K562 (cell line): ENCODE data around the gene STEAP3. TPM values are rescaled to one million over a fixed set of nuclear protein-coding genes. Genes with fewer than 3 reads are reported as not detected.

Experiments used
- ATAC-seq: fragments of 200-7000 bp; cut with Tn5 transposase; 3 replicates; pipeline ENCODE4 v1.9.1; 2020; ENCODE audit warnings: moderate library complexity
- BruUV-seq: library from RNA; stranded (reverse); fragments of 400-500 nt; replicated peaks from 2 replicates; lab custom pipeline; 2021; lab: Mats Ljungman, UMichigan
- CTCF ChIA-PET: fragments of 300-600 bp; formaldehyde crosslinking; extraction: SDS; loops from one replicate; lab custom pipeline; 2021; ENCODE audit warnings: low intra/inter-chr PET ratio; lab: Yijun Ruan, JAX
- POLR2A ChIA-PET: fragments of 300-600, 350-650 bp; sonication (Branson Sonifier 250); formaldehyde crosslinking; extraction: SDS; loops from one replicate; lab custom pipeline; 2021; ENCODE audit warnings: antibody characterized with exemption, inconsistent platforms; lab: Yijun Ruan, JAX
- DNase-seq, 4 experiments: peaks; one replicate each; pipeline versions ENCODE4 v3.0.0 to v3.0.0-alpha.2; 2011 to 2018; ENCODE audit warnings: low spot score in 3 of 4, mixed read lengths in 3 of 4; ENCODE audit errors: extremely low read depth in 1 of 4
- FAIRE-seq: peaks from 2 replicates; lab custom pipeline; 2011; peaks lifted over from hg19 to GRCh38; lab: Jason Lieb, UNC
- H2AFZ ChIP-seq: 2 replicates; pipeline ENCODE4 v1.6.0; 2011; ENCODE audit warnings: low read depth, low read length, control low read depth, inconsistent platforms
- H3K27ac ChIP-seq: fragments of 200-600 bp; 3 replicates; pipeline ENCODE4 v1.8.0; 2011; ENCODE audit warnings: low read depth, mild to moderate bottlenecking, control low read depth, inconsistent platforms, low read length, moderate library complexity, mixed read lengths; ENCODE audit errors: extremely low read depth
- H3K27me3 ChIP-seq, 2 experiments: fragments of 300-600 bp in 1 of 2; 2 replicates in 1 of 2; 3 replicates in 1 of 2; pipeline versions ENCODE4 v1.6.0 to v1.8.0; 2011; ENCODE audit warnings: inconsistent platforms in 2 of 2, low read length in 2 of 2, mild to moderate bottlenecking in 1 of 2, mixed read lengths in 1 of 2, moderate library complexity in 1 of 2; ENCODE audit not compliant: control insufficient read depth in 2 of 2, insufficient read depth in 2 of 2
- H3K36me3 ChIP-seq: fragments of 300-600 bp; 3 replicates; pipeline ENCODE4 v1.8.0; 2011; ENCODE audit warnings: mild to moderate bottlenecking, low read length, inconsistent platforms; ENCODE audit not compliant: control insufficient read depth, insufficient read depth
- H3K4me1 ChIP-seq, 2 experiments: fragments of 200-600 bp in 1 of 2; replicated peaks in 1 of 2; 2 replicates in 1 of 2; 3 replicates in 1 of 2; pipeline versions ENCODE4 v1.5.1 to v1.8.0; 2011; ENCODE audit warnings: inconsistent platforms in 2 of 2, low read length in 2 of 2, mild to moderate bottlenecking in 1 of 2, mixed read lengths in 1 of 2, moderate library complexity in 1 of 2; ENCODE audit not compliant: control insufficient read depth in 2 of 2, insufficient read depth in 2 of 2
- H3K4me2 ChIP-seq: 2 replicates; pipeline ENCODE4 v1.6.1; 2011; ENCODE audit warnings: low read length, control low read depth, inconsistent platforms, mixed read lengths; ENCODE audit not compliant: insufficient read depth
- H3K4me3 ChIP-seq: fragments of 200-600 bp; sonication (generic), shearing (Covaris generic); 2 replicates; pipeline ENCODE4 v1.5.1; 2016; ENCODE audit warnings: control low read depth, inconsistent platforms
- H3K79me2 ChIP-seq: fragments of 200-600 bp; 3 replicates; pipeline ENCODE4 v1.8.0; 2011; ENCODE audit warnings: low read length, inconsistent platforms; ENCODE audit not compliant: control insufficient read depth, insufficient read depth
- H3K9ac ChIP-seq, 2 experiments: 2 replicates each; pipeline versions ENCODE4 v1.6.0 to v1.6.1; 2011; ENCODE audit warnings: low read depth in 2 of 2, low read length in 2 of 2, control low read depth in 1 of 2, inconsistent platforms in 1 of 2, mild to moderate bottlenecking in 1 of 2, mixed read lengths in 1 of 2; ENCODE audit not compliant: insufficient read depth in 1 of 2
- H3K9me1 ChIP-seq: one replicate; pipeline ENCODE4 v1.6.0; 2011; ENCODE audit warnings: inconsistent platforms, mild to moderate bottlenecking, low read length, moderate library complexity; ENCODE audit not compliant: control insufficient read depth, insufficient read depth
- H3K9me3 ChIP-seq: replicated peaks from 2 replicates; pipeline ENCODE4 v1.5.1; 2011; ENCODE audit warnings: low read depth, low read length, inconsistent platforms; ENCODE audit not compliant: control insufficient read depth, insufficient read depth
- H4K20me1 ChIP-seq: replicated peaks from 2 replicates; pipeline ENCODE4 v1.6.1; 2011; ENCODE audit warnings: low read length, inconsistent platforms, mixed read lengths; ENCODE audit not compliant: control insufficient read depth, insufficient read depth
- E2F8 ChIP-seq: fragments of 450-650 bp; IDR thresholded peaks from 2 replicates; pipeline ENCODE4 v1.7.1; 2018; ENCODE audit warnings: mild to moderate bottlenecking, low read depth; ENCODE audit not compliant: partially characterized antibody
- KLF10 ChIP-seq: fragments of 250-450 bp; sonication (Bioruptor Pico); IDR thresholded peaks from 2 replicates; pipeline ENCODE4 v1.6.1; 2021; ENCODE audit warnings: matching md5 sums
- MTA3 ChIP-seq: fragments of 450-650 bp; formaldehyde crosslinking; IDR thresholded peaks from 2 replicates; pipeline ENCODE4 v1.6.1; 2017; ENCODE audit warnings: mild to moderate bottlenecking, borderline replicate concordance
- USF1 ChIP-seq: sonication (generic); formaldehyde crosslinking; IDR thresholded peaks from 2 replicates; pipeline ENCODE4 v1.9.0; 2022; ENCODE audit warnings: mild to moderate bottlenecking, missing genetic modification reagents
- WGBS: fragments of 100-300 bp; shearing (Covaris generic); methylation state at CpG from one replicate; pipeline ENCODE4 v1.1.6; 2016; ENCODE audit warnings: low coverage, mixed read lengths; ENCODE audit not compliant: insufficient coverage; ENCODE audit errors: missing lambda C conversion rate; 5-methylcytosine and 5-hydroxymethylcytosine counted together
- in situ Hi-C: fragments of 300-500 bp; cut with MboI; formaldehyde crosslinking; loops from 4 replicates; pipeline ENCODE4 v1.15.0; 2018; ENCODE audit warnings: inconsistent platforms, mixed read lengths
- intact Hi-C: fragments of 100-400 bp; cut with micrococcal nuclease; formaldehyde crosslinking; loops from 2 replicates; pipeline ENCODE4 v1.14.2; 2022
- polyA plus RNA-seq, 8 experiments: library from polyadenylated mRNA; depleted of rRNA in 4 of 8; stranded (reverse) in 5 of 8; unstranded in 3 of 8; fragments of >200 nt; fragmentation: Nextera tagmentation in 2 of 8; fragmentation: Illumina TruSeq in 1 of 8; extraction: Ambion mirVana in 2 of 8; extraction: Trizol in 1 of 8; gene quantifications; 2 replicates each; pipeline versions ENCODE4 v1.2.1 to v1.2.3, GENCODE V29; 2011 to 2014; ENCODE audit warnings: inconsistent platforms in 1 of 8, missing spikeins in 1 of 8
- total RNA-seq, 7 experiments: library from RNA; depleted of rRNA in 6 of 7; stranded (reverse); fragments of >200 nt in 6 of 7; fragmentation: Illumina TruSeq in 2 of 7; extraction: Trizol in 2 of 7; gene quantifications; 2 replicates each; pipeline versions ENCODE4 v1.2.1 to v1.2.3, GENCODE V29; 2011 to 2021; ENCODE audit warnings: low replicate concordance in 1 of 7
- TF ChIP-seq, protein P1 (sequence below), 2 experiments: IDR thresholded peaks; 2 replicates each; pipeline ENCODE4 v1.6.1; 2012; ENCODE audit warnings: improper control_type of control experiment in 2 of 2, low read depth in 2 of 2, low read length in 2 of 2, borderline replicate concordance in 1 of 2
- TF ChIP-seq, protein P2 (sequence below): fragments of 450-650 bp; IDR thresholded peaks from 2 replicates; pipeline ENCODE4 v1.6.1; 2017; ENCODE audit warnings: mild to moderate bottlenecking, moderate library complexity

The STEAP3 gene
- total and polyA plus RNA-seq, 9 of the 15 experiments (the other 6 are each of a cell fraction or from before 2014, with no cell fraction given), result 1.8 to 31.6 (median 9.0) TPM

DNA sequence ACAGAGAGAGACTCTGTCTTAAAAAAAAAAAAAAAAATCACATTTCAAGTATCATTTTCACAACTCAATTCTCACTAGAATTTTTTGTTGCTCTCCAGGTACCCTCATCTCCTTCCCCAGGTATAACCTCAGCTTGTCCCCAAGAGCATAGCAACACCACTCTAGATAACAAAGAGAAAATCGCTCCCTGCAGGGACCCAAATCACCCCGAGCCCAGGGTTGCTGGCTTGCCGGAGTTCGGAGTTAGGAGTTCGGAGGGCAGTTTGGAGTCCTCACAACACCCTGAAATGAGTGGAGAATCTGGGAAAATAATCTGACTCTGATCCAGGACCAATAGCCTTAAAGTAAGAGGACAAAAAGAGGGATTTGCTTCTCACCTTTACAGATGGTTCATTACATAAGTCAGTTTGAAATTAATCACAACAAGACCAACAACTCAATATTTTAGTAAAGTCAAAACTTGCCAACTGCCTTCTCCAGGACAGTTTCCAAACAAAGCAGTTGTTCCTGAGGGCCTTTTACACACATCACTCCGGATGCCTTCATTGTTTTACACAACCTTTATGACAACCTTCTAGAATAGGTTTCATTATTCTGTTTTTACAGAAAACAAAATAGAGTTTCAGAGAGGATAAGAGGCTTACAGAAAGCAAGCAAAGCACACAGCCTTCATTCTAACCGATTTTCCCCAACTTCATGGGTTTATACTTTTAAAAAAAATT is 83.9 kb downstream of the STEAP3 start:
- DNase-seq, result no peak
- no peaks in the 10 kb centered on the region for H3K36me3 ChIP-seq
- no peaks in the 10 kb centered on the region for H3K79me2 ChIP-seq
- no peak overlapping the region for H3K27ac ChIP-seq
- no peak overlapping the region for H3K9ac ChIP-seq
- WGBS, result 24% methylated on average over 7 of the region's 7 CpGs
- H2AFZ ChIP-seq, result no peak overlapping the region
- no TSS peak for BruUV-seq
- H3K9me3 ChIP-seq, result no peaks in the 10 kb centered on the region
- ChIA-PET POLR2A (no interaction called here), CTCF (no interaction called here)
- no peaks in the 10 kb centered on the region for H3K9me1 ChIP-seq
- intact Hi-C loops, result loop anchor here (2.0 kb wide), 1 partner anchor 89 kb away; no protein-coding TSS in a partner anchor
- H4K20me1 ChIP-seq, result 0 out of 2 replicates have a peak, but pooled peaks cover 2% of the 10 kb centered on the region
- in situ Hi-C loops, result no loop called here
- no peak for TF ChIP-seq MTA3
- TF ChIP-seq, protein P1, sequence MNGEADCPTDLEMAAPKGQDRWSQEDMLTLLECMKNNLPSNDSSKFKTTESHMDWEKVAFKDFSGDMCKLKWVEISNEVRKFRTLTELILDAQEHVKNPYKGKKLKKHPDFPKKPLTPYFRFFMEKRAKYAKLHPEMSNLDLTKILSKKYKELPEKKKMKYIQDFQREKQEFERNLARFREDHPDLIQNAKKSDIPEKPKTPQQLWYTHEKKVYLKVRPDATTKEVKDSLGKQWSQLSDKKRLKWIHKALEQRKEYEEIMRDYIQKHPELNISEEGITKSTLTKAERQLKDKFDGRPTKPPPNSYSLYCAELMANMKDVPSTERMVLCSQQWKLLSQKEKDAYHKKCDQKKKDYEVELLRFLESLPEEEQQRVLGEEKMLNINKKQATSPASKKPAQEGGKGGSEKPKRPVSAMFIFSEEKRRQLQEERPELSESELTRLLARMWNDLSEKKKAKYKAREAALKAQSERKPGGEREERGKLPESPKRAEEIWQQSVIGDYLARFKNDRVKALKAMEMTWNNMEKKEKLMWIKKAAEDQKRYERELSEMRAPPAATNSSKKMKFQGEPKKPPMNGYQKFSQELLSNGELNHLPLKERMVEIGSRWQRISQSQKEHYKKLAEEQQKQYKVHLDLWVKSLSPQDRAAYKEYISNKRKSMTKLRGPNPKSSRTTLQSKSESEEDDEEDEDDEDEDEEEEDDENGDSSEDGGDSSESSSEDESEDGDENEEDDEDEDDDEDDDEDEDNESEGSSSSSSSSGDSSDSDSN (IDR thresholded peaks at IDR 0.05; ENCODE audit: borderline replicate concordance in 1 of 2, low read depth in 2 of 2, low read length in 2 of 2), result no peak
- TF ChIP-seq USF1, result no peak
- TF ChIP-seq, protein P2, sequence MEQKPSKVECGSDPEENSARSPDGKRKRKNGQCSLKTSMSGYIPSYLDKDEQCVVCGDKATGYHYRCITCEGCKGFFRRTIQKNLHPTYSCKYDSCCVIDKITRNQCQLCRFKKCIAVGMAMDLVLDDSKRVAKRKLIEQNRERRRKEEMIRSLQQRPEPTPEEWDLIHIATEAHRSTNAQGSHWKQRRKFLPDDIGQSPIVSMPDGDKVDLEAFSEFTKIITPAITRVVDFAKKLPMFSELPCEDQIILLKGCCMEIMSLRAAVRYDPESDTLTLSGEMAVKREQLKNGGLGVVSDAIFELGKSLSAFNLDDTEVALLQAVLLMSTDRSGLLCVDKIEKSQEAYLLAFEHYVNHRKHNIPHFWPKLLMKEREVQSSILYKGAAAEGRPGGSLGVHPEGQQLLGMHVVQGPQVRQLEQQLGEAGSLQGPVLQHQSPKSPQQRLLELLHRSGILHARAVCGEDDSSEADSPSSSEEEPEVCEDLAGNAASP, result no peak
- no peak for TF ChIP-seq KLF10 (CRISPR knock-in tag)
- TF ChIP-seq E2F8, result no peak
- H3K27me3 ChIP-seq, result peaks cover 5 to 11% of the 10 kb centered on the region in 2 experiments; a peak in 2 of 5 replicates
- FAIRE-seq, result peak; percentile 11
- no peak overlapping the region for H3K4me3 ChIP-seq
- no peaks in the 10 kb centered on the region for H3K4me1 ChIP-seq
- no peak overlapping the region for H3K4me2 ChIP-seq
- ATAC-seq, result no peak
